Tibial artery (tissue), 4 donors: ENCODE results near the gene PDE8B.

Experiments
- DNase-seq, 2 donors: peaks; one replicate each; pipeline ENCODE4 v3.0.0-alpha.2; 2019
- H3K27ac ChIP-seq, 2 donors: fragments of 200-600 bp; sonication (generic) in 1 of 2; 1 replicate in 1 of 2; 2 replicates in 1 of 2; pipeline ENCODE4 v1.5.1; 2018 to 2019; ENCODE audit warnings: mild to moderate bottlenecking in 1 of 2
- H3K27me3 ChIP-seq, 2 donors: fragments of 200-600 bp; sonication (generic) in 1 of 2; one replicate each; pipeline versions ENCODE4 v1.5.1 to v1.6.0; 2016 to 2019
- H3K36me3 ChIP-seq, 3 donors: fragments of 200-600 bp; sonication (generic) in 2 of 3; one replicate each; pipeline ENCODE4 v1.5.1; 2016 to 2019; ENCODE audit warnings: mild to moderate bottlenecking in 2 of 3
- H3K4me1 ChIP-seq, 4 donors: fragments of 200-600 bp; sonication (generic) in 2 of 4; 1 replicate in 3 of 4; 2 replicates in 1 of 4; pipeline ENCODE4 v1.5.1; 2016 to 2019
- H3K4me3 ChIP-seq, 2 donors: fragments of 200-600 bp; sonication (generic) in 1 of 2; 1 replicate in 1 of 2; 2 replicates in 1 of 2; pipeline ENCODE4 v1.5.1; 2018 to 2019; ENCODE audit warnings: mild to moderate bottlenecking in 2 of 2
- H3K9me3 ChIP-seq, 3 donors: fragments of 200-600 bp; sonication (generic) in 1 of 3; one replicate each; pipeline ENCODE4 v1.5.1; 2016 to 2019
- intact Hi-C: fragments of 100-400 bp; cut with DNase I; formaldehyde crosslinking; loops from one replicate; pipeline ENCODE4 v1.15.0; 2023; ENCODE audit warnings: low total_unique reads
- TF ChIP-seq, protein P1 (sequence below), 2 experiments: fragments of 200-600 bp in 1 of 2; fragments of 450-650 bp in 1 of 2; IDR thresholded peaks; one replicate each; pipeline ENCODE4 v1.5.1; 2017 to 2019; ENCODE audit warnings: antibody characterized with exemption in 2 of 2, mild to moderate bottlenecking in 1 of 2, moderate library complexity in 1 of 2

Gene PDE8B

DNA sequence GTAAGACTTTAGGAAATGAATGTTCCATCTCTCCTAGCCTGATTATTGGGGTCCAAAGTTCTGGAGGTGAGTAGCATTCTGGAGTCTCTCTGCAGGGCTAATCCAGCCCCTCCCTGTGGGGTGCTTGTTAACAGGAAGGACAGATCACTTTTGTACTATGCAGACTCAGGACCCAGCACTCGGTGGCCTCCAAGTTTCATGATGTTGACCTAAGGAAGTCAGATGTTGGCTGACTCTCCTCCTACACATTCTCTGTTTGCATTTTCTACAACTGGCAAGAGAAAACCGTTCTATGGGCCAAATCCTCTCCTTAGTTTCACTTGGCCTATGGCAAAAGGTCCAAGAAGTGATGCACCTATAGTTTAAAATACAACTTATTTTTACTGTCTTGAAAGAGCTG, 5.5 kb upstream of the PDE8B start:
- Histone ChIP-seq H3K27ac (no peak overlapping the region), H3K4me3 (no peak overlapping the region), H3K9me3 (no peaks in the 10 kb centered on the region), H3K27me3 (no peaks in the 10 kb centered on the region), H3K4me1 (peaks cover 0 to 27% (median under 1%) of the 10 kb centered on the region in 4 donors), H3K36me3 (no peaks in the 10 kb centered on the region)
- DNase-seq: no peak
- intact Hi-C loops: no loop called here
- TF ChIP-seq, protein P1, sequence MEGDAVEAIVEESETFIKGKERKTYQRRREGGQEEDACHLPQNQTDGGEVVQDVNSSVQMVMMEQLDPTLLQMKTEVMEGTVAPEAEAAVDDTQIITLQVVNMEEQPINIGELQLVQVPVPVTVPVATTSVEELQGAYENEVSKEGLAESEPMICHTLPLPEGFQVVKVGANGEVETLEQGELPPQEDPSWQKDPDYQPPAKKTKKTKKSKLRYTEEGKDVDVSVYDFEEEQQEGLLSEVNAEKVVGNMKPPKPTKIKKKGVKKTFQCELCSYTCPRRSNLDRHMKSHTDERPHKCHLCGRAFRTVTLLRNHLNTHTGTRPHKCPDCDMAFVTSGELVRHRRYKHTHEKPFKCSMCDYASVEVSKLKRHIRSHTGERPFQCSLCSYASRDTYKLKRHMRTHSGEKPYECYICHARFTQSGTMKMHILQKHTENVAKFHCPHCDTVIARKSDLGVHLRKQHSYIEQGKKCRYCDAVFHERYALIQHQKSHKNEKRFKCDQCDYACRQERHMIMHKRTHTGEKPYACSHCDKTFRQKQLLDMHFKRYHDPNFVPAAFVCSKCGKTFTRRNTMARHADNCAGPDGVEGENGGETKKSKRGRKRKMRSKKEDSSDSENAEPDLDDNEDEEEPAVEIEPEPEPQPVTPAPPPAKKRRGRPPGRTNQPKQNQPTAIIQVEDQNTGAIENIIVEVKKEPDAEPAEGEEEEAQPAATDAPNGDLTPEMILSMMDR (IDR thresholded peaks at IDR 0.05): no peak

DNA sequence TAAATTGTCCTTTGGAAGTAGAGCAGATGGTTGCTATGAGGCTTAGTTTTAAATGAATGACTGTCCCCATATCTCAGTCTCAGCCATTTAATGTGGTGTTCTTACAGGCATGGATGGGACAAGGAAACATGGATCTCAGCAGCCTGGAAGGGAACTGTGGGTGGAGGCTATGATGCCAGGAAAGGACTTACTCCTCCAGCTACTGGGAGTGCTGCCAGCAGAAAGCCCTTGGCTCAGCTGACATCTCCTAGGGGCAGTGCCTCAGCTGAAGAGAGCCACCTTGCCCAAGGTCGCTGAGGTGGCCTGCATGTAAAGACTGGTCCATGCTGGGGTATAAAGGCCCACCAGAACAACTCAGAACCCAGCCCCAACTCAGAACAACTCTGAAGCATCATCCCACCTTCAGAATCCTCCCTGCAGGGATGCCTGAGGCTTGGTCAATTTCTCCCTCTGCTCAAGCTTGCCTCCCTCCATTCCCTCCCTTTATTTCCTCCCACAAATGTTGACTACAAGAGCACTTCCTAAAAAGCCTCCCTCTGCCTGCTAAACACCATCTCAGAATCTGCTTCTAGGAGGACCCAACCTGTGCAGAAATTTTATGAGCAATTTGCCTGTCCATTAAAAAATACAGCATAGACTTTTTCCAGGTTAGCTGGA, 1.8 kb upstream of the PDE8B start:
- TF ChIP-seq, protein P1 (IDR thresholded peaks at IDR 0.05): no peak
- Histone ChIP-seq H3K4me3 (no peak overlapping the region), H3K36me3 (no peaks in the 10 kb centered on the region), H3K27ac (no peak overlapping the region), H3K9me3 (no peaks in the 10 kb centered on the region), H3K27me3 (peaks cover 0 to 9% of the 10 kb centered on the region in 2 donors), H3K4me1 (peaks cover 0 to 37% (median 12%) of the 10 kb centered on the region in 4 donors)
- peak in 1 of 2 donors; percentile 79 for DNase-seq
- intact Hi-C loops: no loop called here

DNA sequence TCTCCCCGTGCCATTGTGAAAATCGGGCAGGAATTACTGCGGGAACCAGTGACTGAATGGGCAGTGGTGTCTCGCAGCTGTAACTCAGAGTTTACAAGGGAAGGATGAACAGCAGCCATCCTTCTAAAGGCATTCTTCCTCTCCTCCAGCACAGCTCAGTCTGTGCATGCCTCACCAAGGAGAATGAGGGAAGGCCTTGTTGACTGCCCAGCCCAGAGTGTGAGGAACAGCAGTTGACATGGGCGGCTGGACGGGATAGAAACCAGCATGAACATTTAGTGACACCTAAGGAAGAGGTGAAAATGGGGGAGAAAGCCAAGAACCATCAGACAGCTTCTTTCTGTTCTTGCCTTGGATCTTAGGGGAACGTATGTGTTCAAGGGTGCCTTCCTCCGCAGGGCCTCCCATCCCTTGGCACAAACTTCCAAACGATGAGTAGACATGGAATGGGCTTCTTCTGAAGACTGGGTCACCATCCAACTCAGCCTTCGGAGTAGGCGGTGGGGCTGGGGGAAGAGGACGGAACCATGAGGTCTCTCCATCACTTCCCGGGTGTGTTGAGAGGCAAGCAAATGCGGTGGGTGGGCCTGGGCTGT, 887 bp upstream of the PDE8B start:
- Histone ChIP-seq H3K4me1 (peaks cover 0 to 37% (median 12%) of the 10 kb centered on the region in 4 donors), H3K27me3 (peaks cover 0 to 9% of the 10 kb centered on the region in 2 donors), H3K4me3 (peak overlapping the region; percentile 63 to 65), H3K9me3 (no peaks in the 10 kb centered on the region), H3K27ac (peak overlapping the region; percentile 8 to 33), H3K36me3 (no peaks in the 10 kb centered on the region)
- no peak for DNase-seq
- TF ChIP-seq, protein P1 (IDR thresholded peaks at IDR 0.05): no peak
- intact Hi-C loops: no loop called here

DNA sequence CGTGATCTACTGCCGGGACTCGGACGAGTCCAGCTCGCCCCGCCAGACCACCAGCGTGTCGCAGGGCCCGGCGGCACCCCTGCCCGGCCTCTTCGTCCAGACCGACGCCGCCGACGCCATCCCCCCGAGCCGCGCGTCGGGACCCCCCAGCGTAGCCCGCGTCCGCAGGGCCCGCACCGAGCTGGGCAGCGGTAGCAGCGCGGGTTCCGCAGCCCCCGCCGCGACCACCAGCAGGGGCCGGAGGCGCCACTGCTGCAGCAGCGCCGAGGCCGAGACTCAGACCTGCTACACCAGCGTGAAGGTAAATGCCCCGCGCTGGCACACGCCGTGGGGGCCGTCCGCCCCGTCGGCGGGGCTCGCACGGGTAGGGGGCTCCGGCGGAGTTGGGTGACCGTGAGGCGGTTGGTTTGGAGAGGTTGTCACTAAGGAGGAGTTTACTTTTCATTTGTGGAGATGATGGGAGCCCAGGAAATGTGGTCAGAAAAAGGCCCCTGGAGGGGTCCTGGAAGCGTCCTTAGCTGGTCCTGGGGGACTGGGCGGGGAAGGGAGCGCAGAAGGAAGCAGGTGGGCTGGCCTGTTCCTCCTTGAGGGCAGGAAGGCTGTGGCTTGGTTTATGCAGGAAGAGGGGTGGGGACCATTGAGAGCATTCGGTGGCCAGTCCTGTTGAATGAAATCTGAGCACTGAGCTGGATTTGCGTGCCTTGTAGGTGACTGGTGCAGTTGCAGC, 647 bp downstream of the PDE8B start:
- no peak for DNase-seq
- Histone ChIP-seq H3K27me3 (peaks cover 0 to 12% of the 10 kb centered on the region in 2 donors), H3K4me1 (peaks cover 0 to 30% (median 12%) of the 10 kb centered on the region in 4 donors), H3K9me3 (no peaks in the 10 kb centered on the region), H3K27ac (peak overlapping the region; percentile 7 to 13), H3K36me3 (no peaks in the 10 kb centered on the region), H3K4me3 (peak overlapping the region; percentile 63 to 65)
- TF ChIP-seq, protein P1 (IDR thresholded peaks at IDR 0.05): no peak
- intact Hi-C loops: no loop called here

DNA sequence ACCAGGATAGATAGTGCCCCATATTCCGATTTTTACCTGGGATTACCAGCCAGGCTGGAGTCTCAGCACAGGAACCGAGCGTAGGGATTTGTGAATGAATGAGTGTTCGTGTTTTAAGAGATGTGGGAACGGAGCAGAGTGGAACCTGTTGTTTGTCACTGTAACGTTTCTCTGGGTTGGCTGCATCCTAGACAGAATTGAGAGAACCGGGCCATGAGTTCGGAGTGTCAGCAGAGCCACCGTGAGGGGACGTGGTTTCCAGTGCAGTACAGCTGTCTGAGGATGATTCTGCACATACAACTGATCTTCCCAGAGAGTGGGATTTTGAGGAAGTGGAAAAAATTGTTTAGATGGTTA, 1.2 kb downstream of the PDE8B start:
- no peak overlapping the region for H3K27ac ChIP-seq
- intact Hi-C loops: no loop called here
- peak overlapping the region; percentile 63 to 65 for H3K4me3 ChIP-seq
- H3K9me3 ChIP-seq: no peaks in the 10 kb centered on the region
- H3K4me1 ChIP-seq: peaks cover 0 to 30% (median 12%) of the 10 kb centered on the region in 4 donors
- peaks cover 0 to 12% of the 10 kb centered on the region in 2 donors for H3K27me3 ChIP-seq
- TF ChIP-seq, protein P1 (IDR thresholded peaks at IDR 0.05): no peak
- H3K36me3 ChIP-seq: no peaks in the 10 kb centered on the region
- no peak for DNase-seq
